ENCODE measurements around the gene UBA6. TPM values are rescaled to one million over a fixed set of nuclear protein-coding genes. Genes with fewer than 3 reads are reported as not detected.
"Not testable (repeated sequence)": the region's sequence is repeated elsewhere in the genome, so short reads cannot be mapped to it uniquely, and the experiment has no call there.

UBA6 gene
- total RNA-seq, 1 donor from 2014 or later: 18.1 TPM

DNA sequence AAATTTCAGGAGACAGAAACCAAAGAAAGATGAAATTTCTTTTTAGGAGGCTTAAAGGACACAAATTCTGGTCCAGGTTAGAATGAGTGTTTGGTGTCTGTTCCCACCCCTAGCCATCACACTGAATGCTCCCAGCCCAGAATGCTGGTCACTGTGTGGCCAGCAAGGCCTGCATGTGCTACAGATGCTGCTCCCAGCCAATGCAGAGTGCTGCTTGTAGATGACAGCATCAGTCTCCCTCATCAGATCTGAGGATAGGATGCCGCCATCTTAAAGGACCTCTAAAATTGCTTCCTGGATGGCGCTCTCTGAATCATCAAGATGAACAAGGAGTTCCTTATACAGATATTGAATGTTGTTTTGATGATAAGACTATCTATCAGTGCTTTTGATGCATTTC is 17.9 kb upstream of the UBA6 start:
- ATAC-seq: no peak

DNA sequence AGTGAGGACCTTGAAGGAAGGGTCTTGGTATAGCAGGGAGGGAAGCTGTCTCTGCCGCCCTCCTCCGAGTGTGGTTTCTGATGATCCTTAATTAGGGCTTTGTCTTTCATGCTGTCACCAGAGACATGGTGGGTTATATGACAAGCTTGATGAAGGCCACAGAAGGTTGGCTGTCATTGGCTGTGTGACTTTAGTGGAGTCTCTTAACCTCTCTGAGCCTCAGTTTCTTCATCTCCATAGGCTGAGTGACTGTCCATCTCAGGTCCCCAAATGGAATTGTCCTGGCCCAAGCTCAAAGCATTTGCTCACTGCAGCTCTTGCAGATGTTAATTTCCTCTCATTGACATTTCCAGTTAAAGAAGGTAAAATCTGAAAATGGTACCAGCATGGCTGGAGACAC is 16.6 kb upstream of the UBA6 start:
- intact Hi-C loops (cut with DNase I): no loop called here
- ATAC-seq: no peak
- no peak for DNase-seq (ENCODE audit: missing footprints)

More for the DNA sequence above, 17.9 kb upstream of the UBA6 start:
- intact Hi-C loops (cut with DNase I): no loop called here
- no peak for DNase-seq (ENCODE audit: missing footprints)

DNA sequence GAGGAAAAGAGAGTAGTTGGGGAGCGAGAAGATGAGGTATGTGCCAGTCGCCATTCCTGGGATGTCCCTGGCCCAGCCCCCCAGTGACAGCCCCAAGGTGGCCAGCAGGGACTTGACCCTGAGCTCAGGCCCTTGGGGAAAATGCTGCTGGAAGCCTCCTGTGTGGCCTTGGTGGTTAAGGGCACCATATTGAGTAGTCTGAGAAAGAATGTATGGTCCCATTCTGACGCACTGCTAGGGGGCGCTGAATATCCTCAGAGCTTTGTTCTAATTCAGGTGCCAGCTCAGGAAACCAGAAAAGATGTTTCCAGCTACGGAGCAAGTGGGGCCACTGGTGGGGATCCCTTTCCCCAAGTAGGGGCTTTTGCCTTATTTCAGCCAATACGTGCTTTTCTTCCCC is 14.0 kb upstream of the UBA6 start:
- intact Hi-C loops (cut with DNase I): no loop called here
- ATAC-seq (no peak), DNase-seq (ENCODE audit: missing footprints) (no peak)

DNA sequence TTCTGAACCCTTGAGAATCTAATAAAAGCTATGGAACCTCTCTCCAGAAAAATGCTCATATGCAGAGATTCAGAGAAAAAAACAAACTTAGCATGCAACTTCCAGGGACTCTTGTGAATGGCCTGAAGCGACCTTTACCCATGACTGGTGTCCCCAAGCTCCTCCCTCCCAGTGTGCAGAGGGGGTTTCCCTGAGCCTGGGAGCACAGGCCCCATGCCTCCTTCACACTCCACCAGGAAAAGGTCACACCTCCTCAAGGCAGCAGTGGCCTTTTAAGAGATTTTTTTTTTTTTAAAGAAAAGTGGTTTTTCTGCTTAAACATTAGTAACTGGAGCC is 13.3 kb upstream of the UBA6 start:
- DNase-seq (ENCODE audit: missing footprints) (no peak), ATAC-seq (no peak)
- intact Hi-C loops (cut with DNase I): no loop called here

DNA sequence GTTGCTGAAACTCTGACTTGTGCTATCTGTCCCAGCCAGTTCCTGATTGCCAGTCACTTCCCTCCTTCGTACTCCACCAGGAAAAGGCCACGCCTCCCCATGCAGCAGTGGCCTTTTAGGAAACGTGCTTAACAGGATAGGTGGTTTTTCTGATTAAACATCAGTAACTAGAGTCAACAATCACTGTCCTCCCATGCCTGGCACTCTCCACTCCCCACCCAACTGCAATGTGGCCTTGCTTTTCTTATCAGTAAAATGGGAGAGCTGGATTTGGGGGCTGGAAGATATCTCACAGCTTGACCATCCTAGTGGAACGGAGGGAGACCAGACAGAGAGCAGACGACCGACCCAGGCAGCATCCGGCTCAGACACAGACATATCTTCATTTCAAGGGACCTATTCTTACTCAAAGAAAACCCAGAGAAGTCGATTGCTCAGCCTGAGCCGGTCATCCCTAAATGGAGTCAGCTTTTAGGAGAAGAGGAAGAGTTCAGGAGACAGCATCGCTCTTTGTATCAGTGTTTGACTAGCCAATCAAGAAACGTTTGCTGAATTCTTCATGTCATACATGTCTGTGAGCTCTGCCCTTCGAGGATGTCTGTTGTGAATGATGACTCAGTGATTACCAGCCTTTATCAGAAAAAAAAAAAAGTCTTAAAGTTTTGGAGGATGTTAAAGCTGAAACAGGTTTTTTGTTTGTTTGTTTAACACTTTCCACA is 12.7 kb upstream of the UBA6 start:
- intact Hi-C loops (cut with DNase I): no loop called here
- DNase-seq (ENCODE audit: missing footprints) (no peak), ATAC-seq (no peak)

DNA sequence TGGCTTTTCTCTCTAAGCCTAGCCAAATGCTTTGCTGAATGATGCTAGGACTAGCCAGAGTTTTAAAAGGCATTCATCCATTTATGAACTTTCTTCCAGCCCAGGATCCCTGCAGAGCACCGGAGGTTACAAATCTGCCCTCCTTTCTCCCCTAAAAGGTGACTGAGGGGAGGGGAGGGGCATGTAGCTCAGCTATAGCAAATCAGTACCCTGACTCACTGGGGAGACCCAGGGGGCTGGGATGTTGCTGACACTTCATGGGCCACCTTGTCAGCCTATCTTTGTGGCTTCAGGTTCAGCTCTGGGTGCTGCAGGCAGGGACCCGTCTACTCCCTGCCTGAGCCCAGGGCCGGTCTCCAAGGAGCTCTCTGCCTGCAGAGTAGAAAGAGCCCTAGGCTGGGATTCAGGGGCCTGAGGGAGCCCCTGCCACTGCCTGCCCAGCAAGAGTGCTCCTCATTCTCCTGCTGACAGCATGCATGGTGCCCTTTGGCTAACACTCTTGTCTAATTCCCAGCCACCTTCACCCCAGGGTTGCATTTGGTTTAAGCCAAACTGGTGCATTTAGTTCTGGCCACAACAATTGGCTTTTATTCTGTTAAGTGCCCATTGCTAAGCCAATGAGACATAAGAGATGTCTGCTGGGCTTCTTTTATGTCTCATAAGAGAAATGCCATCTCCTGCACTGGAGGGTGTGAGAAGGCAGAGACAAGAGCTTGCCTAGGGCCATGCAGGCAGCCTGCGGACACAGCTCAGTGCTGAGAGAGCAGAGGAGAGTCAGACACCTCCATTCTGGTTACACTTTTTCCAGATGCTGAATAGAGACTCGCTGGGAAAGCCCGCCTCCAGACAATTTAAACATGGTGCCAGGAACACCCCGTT is 11.9 kb upstream of the UBA6 start:
- intact Hi-C loops (cut with DNase I): no loop called here
- no peak for DNase-seq (ENCODE audit: missing footprints)

DNA sequence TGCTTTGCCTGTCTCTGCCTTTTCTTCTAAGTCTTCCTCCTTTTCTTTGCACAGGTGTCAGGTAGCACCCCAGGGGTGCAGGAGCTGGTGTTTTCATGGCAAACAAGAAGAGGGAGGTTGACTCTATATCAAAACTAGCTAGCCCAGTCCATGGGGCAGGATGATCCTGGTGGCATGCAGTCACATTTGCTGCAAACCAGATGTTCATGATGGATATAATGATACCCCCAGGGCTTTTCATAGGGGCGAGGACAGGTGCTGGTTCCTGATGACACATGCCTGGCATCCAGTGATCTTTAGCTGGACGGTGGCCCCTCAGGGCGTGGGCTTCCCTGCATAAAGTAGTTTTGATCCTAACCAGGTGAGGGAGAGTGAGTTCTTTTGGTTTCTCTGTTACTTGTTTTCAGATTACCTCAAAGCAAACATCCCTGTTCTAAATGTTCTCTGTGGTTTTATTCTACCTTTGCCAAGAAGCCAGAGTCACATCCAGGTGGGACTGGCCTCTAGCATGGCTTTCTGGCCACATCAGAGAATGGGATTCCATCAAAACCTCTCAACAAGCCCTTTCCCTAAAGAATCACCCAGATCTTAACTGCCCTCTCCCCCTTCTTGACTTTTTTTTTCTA is 11.2 kb upstream of the UBA6 start:
- DNase-seq (ENCODE audit: missing footprints) (no peak), ATAC-seq (no peak)
- intact Hi-C loops (cut with DNase I): no loop called here

More for the DNA sequence above, 11.9 kb upstream of the UBA6 start:
- ATAC-seq: no peak

DNA sequence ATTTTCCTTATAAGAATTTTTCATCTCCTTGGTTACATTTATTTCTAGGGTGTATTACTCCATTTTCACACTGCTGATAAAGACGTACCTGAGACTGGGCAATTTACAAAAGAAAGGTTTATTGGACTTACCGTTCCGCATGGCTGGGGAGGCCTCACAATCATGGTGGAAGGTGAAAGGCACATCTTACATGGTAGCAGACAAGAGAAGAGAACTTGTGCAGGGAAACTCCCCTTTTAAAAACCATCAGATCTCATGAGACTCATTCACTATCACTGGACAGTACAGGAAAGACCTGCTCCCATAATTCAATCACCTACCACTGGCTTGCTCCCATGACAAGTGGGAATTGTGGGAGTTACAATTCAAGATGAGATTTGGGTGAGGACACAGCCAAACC is 5.7 kb upstream of the UBA6 start:
- intact Hi-C loops (cut with DNase I); ATAC-seq; DNase-seq (ENCODE audit: missing footprints): not testable (repeated sequence)

DNA sequence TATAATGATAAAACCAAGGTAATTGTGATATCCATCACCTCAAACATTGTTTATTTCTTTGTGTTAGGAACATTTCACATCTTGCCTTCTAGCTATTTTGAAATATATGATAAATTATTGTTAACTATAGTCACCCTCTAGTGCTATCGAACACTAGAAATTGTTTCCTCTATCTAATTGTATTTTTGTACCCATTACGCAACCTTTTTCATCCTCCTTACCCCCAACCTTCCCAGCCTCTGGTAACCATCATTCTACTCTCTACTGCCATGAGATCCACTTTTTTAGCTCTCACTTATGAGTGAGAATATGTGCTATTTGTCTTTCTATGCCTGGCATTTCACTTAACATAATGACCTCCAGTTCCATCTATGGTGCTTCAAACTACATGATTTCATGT is 3.9 kb upstream of the UBA6 start:
- ATAC-seq (no peak), DNase-seq (ENCODE audit: missing footprints) (no peak)
- intact Hi-C loops (cut with DNase I): no loop called here

DNA sequence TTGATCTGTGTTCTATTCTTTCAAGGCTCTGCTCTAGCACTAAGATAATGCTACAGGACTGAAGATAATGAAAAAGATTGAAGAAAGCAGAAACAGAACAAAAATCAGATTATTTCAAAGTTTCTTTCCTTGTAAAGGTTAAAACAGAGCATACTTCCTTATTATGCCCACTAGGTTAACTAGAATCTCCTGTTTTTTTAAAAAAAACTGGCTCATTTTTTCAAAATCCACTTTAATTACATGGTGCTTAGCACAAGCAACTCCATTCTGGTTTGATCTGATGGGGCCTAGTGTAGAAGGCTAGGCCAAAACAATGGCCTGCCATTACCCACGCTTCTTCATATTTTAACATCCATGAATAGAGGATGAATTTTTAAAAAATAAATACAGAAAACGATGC is 1.2 kb upstream of the UBA6 start:
- intact Hi-C loops (cut with DNase I): no loop called here
- no peak for ATAC-seq
- DNase-seq (ENCODE audit: missing footprints): no peak

DNA sequence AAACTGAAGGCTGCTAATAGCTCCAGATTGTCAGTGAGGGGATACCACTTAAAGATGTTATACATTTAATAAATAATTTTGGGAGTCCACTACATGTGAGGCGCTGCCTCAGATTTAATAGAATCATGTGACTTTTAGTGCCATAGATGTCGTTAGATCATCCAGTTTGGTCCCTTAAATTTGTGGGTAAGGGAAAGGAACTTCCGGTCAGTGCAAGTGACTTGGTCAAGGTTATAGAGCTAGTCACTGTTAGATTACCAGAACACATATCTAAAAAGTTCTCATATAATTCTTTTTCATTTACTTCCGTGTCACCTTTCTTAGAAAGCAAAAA is 529 bp upstream of the UBA6 start:
- DNase-seq (ENCODE audit: missing footprints) (no peak), ATAC-seq (no peak)
- intact Hi-C loops (cut with DNase I): loop anchor here (2.0 kb wide), 1 partner anchor 157 kb away; the partner anchor contains the start of gene CENPC

DNA sequence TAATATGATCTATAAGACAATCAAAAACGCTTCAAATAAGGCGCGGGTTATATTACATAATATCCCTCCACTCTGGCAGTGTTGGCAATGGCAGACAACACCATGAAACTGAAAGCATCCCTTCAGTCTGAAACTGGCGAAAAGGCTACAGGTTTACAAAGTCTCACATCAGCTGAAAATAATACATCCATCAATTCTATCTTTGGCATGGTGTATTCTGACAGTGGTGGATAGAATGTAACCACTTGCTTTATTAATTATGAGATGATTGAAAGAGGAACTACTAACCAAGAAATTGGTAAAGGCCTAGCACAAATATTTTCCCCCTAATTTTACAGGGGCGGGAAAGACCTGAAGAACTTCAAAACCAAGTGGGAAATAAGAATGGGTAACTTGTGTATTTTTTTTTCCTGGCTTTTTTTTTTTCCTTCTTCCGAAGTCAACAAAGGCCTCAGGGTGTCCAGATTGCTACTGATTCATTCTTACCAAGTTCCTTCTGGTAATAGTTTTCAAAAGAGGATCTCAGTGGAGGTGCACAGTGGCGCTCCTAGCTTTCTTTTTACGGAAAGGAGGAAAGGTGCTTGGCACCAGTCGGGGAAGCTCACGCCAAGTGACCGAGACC is 728 bp downstream of the UBA6 start:
- DNase-seq (ENCODE audit: missing footprints) (no peak), ATAC-seq (no peak)
- intact Hi-C loops (cut with DNase I): loop anchor here (2.0 kb wide), 1 partner anchor 155 kb away; the partner anchor contains the start of gene CENPC

DNA sequence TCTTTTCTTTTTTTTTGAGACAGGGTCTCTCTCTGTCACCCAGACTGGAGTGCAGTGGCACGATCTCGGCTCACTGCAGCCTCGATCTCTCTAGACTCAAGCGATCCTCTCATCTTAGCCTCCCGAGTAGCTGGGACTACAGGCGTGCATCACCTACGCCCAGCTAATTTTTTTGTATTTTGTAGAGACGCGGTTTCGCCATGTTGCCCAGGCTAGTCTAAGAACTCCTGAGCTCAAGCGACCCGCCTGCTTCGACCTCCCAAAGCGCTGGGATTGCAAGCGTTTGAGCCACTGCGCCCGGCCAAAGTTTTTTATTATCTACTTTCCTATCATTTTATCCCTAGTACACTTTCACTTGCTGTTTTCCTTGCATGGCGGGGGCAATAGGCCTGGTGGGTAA is 1.4 kb downstream of the UBA6 start:
- DNase-seq (ENCODE audit: missing footprints): no peak
- intact Hi-C loops (cut with DNase I): loop anchor here (2.0 kb wide), 1 partner anchor 155 kb away; the partner anchor contains the start of gene CENPC
- ATAC-seq: no peak

DNA sequence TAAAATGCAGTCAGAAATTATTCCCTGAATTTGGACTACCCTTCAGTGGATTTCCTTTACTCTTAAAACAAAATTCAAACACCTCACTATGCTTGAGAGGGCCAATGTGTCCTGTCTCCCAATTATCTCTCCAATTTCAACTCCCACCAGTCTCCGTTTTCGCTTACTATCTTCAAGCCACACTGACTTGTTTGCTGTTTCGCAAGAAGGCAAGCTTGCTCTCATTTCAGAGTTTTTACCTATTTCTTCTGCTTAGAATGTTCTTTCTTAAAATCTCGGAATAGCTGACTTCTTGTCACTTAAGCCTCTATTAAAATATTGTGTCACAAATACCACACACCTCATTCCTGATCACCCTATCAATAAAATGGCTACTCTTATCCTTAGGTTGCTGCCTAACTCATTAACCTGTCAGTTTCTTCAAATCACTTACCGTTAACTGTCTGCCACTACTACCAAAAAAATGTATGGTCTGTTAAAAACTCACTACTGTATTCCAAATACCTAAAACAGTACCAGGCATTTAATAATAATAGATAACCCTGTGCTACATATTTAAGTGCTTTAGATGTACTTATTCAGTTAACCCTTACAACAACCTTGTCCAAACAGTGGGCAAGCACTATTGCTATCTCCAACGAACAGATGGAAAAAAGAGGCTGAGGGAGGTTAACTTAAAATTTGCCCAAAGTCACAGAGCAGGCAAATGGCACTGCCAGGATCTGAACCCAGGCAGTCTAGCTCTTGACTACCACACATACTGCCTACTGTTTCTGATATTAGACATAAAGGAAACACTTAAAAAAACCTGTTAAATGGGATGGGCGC is 2.9 kb downstream of the UBA6 start:
- DNase-seq (ENCODE audit: missing footprints): no peak
- intact Hi-C loops (cut with DNase I): no loop called here
- no peak for ATAC-seq

DNA sequence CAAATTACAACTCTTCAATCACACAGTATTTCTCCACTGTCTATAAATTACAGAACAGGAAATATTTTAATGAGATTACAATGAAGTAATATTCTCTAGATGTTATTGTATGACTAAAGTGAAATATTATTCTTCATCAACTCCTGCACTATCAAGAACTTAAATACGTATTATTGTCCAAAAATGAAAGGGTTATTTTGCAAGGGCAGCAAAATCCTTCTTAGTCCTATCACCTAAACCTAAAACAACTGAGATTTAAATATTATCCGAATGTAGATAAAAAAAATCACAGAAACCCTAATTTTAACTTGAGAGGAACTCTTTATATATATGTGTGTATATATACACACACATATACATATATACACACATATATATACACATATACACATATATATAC is 4.9 kb downstream of the UBA6 start:
- ATAC-seq (no peak), DNase-seq (ENCODE audit: missing footprints) (no peak)
- intact Hi-C loops (cut with DNase I): no loop called here

DNA sequence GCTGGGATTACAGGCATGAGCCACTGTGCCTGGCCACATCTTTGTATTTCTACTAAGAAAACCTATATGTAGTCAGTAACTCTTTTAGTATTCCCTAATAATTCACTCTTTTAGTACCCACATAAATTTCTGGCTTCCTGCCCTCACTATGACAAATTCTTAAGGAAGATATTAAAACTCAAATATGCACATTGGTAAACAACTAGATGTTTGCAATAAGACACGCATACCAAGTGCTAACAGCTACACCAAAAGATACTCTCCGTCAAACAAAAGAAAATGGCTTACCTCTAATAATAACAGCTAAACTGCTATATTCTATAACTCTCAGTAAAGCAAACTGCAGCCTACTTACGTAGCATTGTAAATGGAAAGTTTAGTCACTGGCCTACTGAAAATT is 6.3 kb downstream of the UBA6 start:
- ATAC-seq: no peak
- no peak for DNase-seq (ENCODE audit: missing footprints)
- intact Hi-C loops (cut with DNase I): no loop called here

DNA sequence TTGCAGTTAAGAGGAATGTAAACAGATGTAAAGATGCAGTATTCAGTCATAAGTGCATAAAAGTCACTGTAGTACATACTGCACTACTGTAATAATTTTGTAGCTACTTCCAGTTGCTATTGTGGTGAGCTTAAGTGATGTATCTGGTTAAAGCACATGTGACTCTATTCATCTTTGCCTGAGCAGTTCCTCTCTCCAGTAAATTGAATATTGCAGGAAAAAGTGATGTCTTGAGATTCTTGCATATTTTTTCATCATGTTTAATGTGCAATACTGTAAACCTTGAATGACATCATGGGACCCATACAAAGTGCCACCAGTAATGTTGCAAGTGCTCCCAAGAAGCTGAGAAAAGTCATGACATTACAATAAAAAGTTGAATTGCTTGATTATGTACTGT is 9.6 kb downstream of the UBA6 start:
- no peak for DNase-seq (ENCODE audit: missing footprints)
- no peak for ATAC-seq
- intact Hi-C loops (cut with DNase I): no loop called here

DNA sequence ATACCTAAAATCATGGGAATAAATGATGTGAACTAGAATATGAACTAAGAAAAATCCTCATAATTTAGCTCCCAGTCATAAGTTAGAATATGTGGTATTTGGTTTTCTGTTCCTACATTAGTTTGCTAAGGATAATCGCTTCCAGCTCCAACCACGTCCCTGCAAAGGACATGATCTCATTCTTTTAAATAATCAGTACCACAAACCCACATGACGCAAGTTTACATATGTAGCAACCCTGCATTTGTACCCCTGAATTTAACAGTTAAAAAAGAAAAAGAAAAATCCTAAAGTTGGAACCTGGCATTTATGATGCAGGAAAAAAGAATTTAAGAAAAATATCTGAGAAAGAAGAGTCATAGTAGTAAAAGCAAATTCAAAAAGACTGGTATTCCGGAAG is 13.3 kb downstream of the UBA6 start:
- no peak for ATAC-seq
- no peak for DNase-seq (ENCODE audit: missing footprints)
- intact Hi-C loops (cut with DNase I): no loop called here

DNA sequence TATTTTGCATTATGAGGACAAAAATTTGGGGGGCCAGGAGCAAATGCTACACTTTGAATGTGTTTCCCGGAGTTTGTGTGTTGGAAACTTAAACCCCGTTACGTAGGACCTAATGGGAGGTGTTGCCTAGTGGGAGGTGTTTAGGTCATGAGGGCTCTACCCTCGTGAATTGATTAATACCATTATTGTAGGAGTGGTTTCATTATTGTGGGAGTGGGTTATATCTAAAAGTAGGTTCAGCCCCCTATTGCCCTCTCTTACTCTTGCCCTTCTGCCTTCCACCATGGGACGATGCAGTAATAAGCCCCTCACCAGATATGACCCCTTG is 15.5 kb downstream of the UBA6 start:
- DNase-seq (ENCODE audit: missing footprints) (no peak), ATAC-seq (no peak)
- intact Hi-C loops (cut with DNase I): no loop called here
